ENCODE results near the gene FGF18. TPM values are rescaled to one million over a fixed set of nuclear protein-coding genes. Genes with fewer than 3 reads are reported as not detected.

Gene FGF18
- total and polyA plus RNA-seq, 9 of the 15 experiments (the other 6 are each of a cell fraction or from before 2014, with no cell fraction given): 0.05 to 0.18 (median 0.11) TPM; not detected in 6

DNA sequence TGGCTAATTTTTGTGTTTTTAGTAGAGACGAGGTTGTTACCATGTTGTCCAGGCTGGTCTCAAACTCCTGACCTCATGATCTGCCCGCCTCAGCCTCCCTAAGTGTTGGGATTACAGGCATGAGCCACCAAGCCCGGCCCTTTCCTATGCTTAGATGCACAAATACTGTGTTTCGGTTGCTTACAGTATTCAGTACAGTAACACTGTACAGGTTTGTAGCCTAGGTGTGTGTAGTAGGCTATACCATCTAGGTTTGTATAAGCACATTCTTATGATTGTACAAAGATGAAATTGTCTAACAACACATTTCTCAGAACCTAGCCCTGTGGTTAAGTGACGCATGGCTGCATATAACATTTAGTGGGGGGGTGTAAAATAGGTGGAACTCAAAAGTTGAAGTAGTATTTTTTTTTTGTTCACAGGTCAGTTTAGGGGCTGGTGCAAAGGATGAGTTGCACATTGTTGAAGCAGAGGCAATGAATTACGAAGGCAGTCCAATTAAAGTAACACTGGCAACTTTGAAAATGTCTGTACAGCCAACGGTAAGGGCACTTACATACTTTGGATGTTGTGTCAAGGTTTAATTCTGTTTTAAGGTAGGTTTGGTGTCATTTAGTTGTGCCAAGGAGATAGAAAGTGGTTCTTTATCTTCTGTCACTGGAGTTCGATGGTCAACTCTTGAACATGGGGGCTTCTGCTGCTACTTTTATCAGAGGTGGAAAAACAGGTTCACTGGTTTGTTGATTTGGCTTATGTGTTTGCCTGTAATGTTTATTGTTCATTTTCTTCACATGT, 28.4 kb upstream of the FGF18 start (continued):
- TF ChIP-seq, protein P1, sequence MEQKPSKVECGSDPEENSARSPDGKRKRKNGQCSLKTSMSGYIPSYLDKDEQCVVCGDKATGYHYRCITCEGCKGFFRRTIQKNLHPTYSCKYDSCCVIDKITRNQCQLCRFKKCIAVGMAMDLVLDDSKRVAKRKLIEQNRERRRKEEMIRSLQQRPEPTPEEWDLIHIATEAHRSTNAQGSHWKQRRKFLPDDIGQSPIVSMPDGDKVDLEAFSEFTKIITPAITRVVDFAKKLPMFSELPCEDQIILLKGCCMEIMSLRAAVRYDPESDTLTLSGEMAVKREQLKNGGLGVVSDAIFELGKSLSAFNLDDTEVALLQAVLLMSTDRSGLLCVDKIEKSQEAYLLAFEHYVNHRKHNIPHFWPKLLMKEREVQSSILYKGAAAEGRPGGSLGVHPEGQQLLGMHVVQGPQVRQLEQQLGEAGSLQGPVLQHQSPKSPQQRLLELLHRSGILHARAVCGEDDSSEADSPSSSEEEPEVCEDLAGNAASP (IDR thresholded peaks at IDR 0.05): no peak
- TF ChIP-seq MXI1 (IDR thresholded peaks at IDR 0.05; ENCODE audit: low read depth, low read length) (no peak), RBM39 (optimal IDR thresholded peaks at IDR 0.05; ENCODE audit: low read depth, low read length) (no peak), POLR2A (conservative IDR thresholded peaks at IDR 0.05) (peak; percentile 51)
- TF ChIP-seq, protein P2, sequence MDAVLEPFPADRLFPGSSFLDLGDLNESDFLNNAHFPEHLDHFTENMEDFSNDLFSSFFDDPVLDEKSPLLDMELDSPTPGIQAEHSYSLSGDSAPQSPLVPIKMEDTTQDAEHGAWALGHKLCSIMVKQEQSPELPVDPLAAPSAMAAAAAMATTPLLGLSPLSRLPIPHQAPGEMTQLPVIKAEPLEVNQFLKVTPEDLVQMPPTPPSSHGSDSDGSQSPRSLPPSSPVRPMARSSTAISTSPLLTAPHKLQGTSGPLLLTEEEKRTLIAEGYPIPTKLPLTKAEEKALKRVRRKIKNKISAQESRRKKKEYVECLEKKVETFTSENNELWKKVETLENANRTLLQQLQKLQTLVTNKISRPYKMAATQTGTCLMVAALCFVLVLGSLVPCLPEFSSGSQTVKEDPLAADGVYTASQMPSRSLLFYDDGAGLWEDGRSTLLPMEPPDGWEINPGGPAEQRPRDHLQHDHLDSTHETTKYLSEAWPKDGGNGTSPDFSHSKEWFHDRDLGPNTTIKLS (IDR thresholded peaks at IDR 0.05; ENCODE audit: borderline replicate concordance, low read depth): no peak

DNA sequence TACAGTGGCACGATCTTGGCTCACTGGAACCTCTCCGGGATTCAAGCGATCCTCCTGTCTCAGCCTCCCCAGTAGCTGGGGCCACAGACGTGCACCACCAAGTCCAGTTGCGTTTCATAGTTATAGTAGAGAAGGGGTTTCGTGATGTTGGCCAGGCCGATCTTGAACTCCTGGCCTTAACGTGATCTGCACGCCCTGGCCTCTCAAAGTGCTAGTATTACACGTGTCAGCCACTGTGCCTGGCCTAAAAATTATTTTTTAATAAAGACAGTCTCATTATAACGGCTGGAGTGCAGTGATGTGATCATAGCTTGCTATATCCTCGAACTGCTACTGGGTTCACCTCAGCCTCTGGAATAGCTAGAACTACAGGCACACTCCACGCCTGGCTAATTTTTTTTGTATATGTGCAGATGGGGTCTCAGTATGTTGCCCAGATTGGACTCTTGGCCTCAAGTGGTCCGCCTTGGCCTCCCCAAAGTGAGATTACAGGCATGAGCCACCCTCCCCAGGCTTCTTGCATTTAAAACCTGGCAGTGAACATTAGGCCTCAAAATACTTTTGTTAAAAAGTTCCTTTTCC, 27.4 kb upstream of the FGF18 start:
- no peaks in the 10 kb centered on the region for H3K27me3 ChIP-seq (ENCODE audit: control insufficient read depth in 2 of 2, insufficient read depth in 2 of 2, low read length in 2 of 2)
- peaks cover 87% of the 10 kb centered on the region for H3K36me3 ChIP-seq (ENCODE audit: control insufficient read depth, insufficient read depth, low read length)
- TF ChIP-seq CHD2 (IDR thresholded peaks at IDR 0.05; ENCODE audit: low read depth, low read length): no peak
- TF ChIP-seq, protein P3, sequence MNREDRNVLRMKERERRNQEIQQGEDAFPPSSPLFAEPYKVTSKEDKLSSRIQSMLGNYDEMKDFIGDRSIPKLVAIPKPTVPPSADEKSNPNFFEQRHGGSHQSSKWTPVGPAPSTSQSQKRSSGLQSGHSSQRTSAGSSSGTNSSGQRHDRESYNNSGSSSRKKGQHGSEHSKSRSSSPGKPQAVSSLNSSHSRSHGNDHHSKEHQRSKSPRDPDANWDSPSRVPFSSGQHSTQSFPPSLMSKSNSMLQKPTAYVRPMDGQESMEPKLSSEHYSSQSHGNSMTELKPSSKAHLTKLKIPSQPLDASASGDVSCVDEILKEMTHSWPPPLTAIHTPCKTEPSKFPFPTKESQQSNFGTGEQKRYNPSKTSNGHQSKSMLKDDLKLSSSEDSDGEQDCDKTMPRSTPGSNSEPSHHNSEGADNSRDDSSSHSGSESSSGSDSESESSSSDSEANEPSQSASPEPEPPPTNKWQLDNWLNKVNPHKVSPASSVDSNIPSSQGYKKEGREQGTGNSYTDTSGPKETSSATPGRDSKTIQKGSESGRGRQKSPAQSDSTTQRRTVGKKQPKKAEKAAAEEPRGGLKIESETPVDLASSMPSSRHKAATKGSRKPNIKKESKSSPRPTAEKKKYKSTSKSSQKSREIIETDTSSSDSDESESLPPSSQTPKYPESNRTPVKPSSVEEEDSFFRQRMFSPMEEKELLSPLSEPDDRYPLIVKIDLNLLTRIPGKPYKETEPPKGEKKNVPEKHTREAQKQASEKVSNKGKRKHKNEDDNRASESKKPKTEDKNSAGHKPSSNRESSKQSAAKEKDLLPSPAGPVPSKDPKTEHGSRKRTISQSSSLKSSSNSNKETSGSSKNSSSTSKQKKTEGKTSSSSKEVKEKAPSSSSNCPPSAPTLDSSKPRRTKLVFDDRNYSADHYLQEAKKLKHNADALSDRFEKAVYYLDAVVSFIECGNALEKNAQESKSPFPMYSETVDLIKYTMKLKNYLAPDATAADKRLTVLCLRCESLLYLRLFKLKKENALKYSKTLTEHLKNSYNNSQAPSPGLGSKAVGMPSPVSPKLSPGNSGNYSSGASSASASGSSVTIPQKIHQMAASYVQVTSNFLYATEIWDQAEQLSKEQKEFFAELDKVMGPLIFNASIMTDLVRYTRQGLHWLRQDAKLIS (CRISPR knock-in tag; IDR thresholded peaks at IDR 0.05): peak; percentile 61; the same call in 1 of the 2 replicates
- H3K4me2 ChIP-seq (ENCODE audit: insufficient read depth, low read length): no peak overlapping the region
- peaks cover 8% of the 10 kb centered on the region for H3K9me1 ChIP-seq (ENCODE audit: control insufficient read depth, insufficient read depth, low read length)
- no peak for DNase-seq (ENCODE audit: extremely low read depth in 1 of 4, low spot score in 3 of 4)
- intact Hi-C loops (cut with micrococcal nuclease): loop anchor here (2.0 kb wide), 1 partner anchor 17 kb away; no protein-coding TSS in a partner anchor
- no peak overlapping the region for H3K27ac ChIP-seq (ENCODE audit: extremely low read depth, low read depth, low read length)
- in situ Hi-C loops (cut with MboI): no loop called here
- ChIA-PET POLR2A (interaction anchor here (1.2 kb wide), 1 partner anchor 13 kb away, joined by 4 read pairs; no protein-coding TSS in a partner anchor), CTCF (ENCODE audit: low intra/inter-chr PET ratio) (no interaction called here)
- 69% methylated on average over 12 of the region's 14 CpGs for WGBS (ENCODE audit: insufficient coverage, low coverage, missing lambda C conversion rate)
- H3K4me1 ChIP-seq (replicated peaks in 1 of 2; ENCODE audit: control insufficient read depth in 2 of 2, insufficient read depth in 2 of 2, low read length in 2 of 2): peaks cover 11 to 12% of the 10 kb centered on the region in 2 experiments; a peak in 4 of 5 replicates
- H3K9me3 ChIP-seq (replicated peaks; ENCODE audit: control insufficient read depth, insufficient read depth, low read depth, low read length): no peaks in the 10 kb centered on the region
- H4K20me1 ChIP-seq (replicated peaks; ENCODE audit: control insufficient read depth, insufficient read depth, low read length): peaks cover 85% of the 10 kb centered on the region
- H3K9ac ChIP-seq (ENCODE audit: insufficient read depth in 1 of 2, low read depth in 2 of 2, low read length in 2 of 2): peak overlapping the region in 1 of 2 experiments; percentile 78; a peak in 2 of 4 replicates
- no TSS peak for BruUV-seq (replicated peaks)
- H3K4me3 ChIP-seq: no peak overlapping the region; the same call in 1 of the 2 replicates
- H2AFZ ChIP-seq (ENCODE audit: low read depth, low read length): no peak overlapping the region
- ATAC-seq: no peak
- H3K79me2 ChIP-seq (ENCODE audit: control insufficient read depth, insufficient read depth, low read length): peaks cover 98% of the 10 kb centered on the region
- FAIRE-seq: no peak
